HEK293 (cell line): Measurements from ENCODE around the gene HOXB9.

Source experiments
- CTCF ChIA-PET: fragments of 350-600 bp; formaldehyde crosslinking; extraction: SDS; loops from one replicate; lab custom pipeline; 2021; ENCODE audit warnings: antibody characterized with exemption; lab: Yijun Ruan, JAX
- POLR2A ChIA-PET: fragments of 300-600 bp; formaldehyde crosslinking; extraction: SDS; loops from one replicate; lab custom pipeline; 2020; ENCODE audit warnings: antibody characterized with exemption, inconsistent platforms; lab: Yijun Ruan, JAX
- H3K27ac ChIP-seq: fragments of 200-500 bp; sonication (Bioruptor generic); 2 replicates; pipeline ENCODE4 v1.5.1; 2014; ENCODE audit warnings: low read depth, low read length, control low read depth, inconsistent platforms; ENCODE audit errors: extremely low read depth
- H3K36me3 ChIP-seq, 2 experiments: fragments of 200-500 bp in 1 of 2; sonication (Bioruptor generic) in 1 of 2; 1 replicate in 1 of 2; 2 replicates in 1 of 2; pipeline ENCODE4 v1.5.1; 2014 to 2017; ENCODE audit warnings: inconsistent platforms in 2 of 2, low read length in 2 of 2; ENCODE audit not compliant: control insufficient read depth in 2 of 2, insufficient read depth in 1 of 2
- H3K4me1 ChIP-seq: fragments of 200-500 bp; sonication (Bioruptor generic); 2 replicates; pipeline ENCODE4 v1.5.1; 2014; ENCODE audit warnings: mild to moderate bottlenecking, low read length, inconsistent platforms; ENCODE audit not compliant: control insufficient read depth, insufficient read depth
- H3K4me3 ChIP-seq: 2 replicates; pipeline ENCODE4 v1.5.1; 2011; ENCODE audit warnings: low read depth, mild to moderate bottlenecking, control low read depth, low read length, moderate library complexity
- H3K9me3 ChIP-seq: fragments of 200-500 bp; sonication (Bioruptor generic); 2 replicates; pipeline ENCODE4 v1.5.1; 2014; ENCODE audit warnings: low read depth, low read length, inconsistent platforms; ENCODE audit not compliant: control insufficient read depth, insufficient read depth
- KLF1 ChIP-seq: fragments of 450-650 bp; formaldehyde crosslinking; IDR thresholded peaks from 2 replicates; pipeline ENCODE4 v1.5.1; 2016; ENCODE audit warnings: missing biosample characterization, missing genetic modification characterization
- KLF10 ChIP-seq: fragments of 450-650 bp; IDR thresholded peaks from 2 replicates; pipeline ENCODE4 v1.5.1; 2018; ENCODE audit warnings: missing biosample characterization, mild to moderate bottlenecking, missing genetic modification characterization
- KLF7 ChIP-seq: fragments of 450-650 bp; formaldehyde crosslinking; IDR thresholded peaks from 2 replicates; pipeline ENCODE4 v1.5.1; 2016; ENCODE audit warnings: missing biosample characterization, missing genetic modification characterization, borderline replicate concordance
- KLF9 ChIP-seq: fragments of 450-650 bp; formaldehyde crosslinking; IDR thresholded peaks from 2 replicates; pipeline ENCODE4 v1.5.1; 2016; ENCODE audit warnings: missing biosample characterization, missing genetic modification characterization, low read depth
- MYNN ChIP-seq: fragments of 450-650 bp; formaldehyde crosslinking; IDR thresholded peaks from 2 replicates; pipeline ENCODE4 v1.5.1; 2016; ENCODE audit warnings: missing biosample characterization, missing genetic modification characterization, borderline replicate concordance
- OSR2 ChIP-seq: fragments of 450-650 bp; formaldehyde crosslinking; IDR thresholded peaks from 2 replicates; pipeline ENCODE4 v1.5.1; 2016; ENCODE audit warnings: missing biosample characterization, missing genetic modification characterization
- YY1 ChIP-seq: fragments of 450-650 bp; formaldehyde crosslinking; IDR thresholded peaks from 2 replicates; pipeline ENCODE4 v1.5.1; 2018; ENCODE audit warnings: missing biosample characterization, missing genetic modification characterization
- ZBTB17 ChIP-seq: fragments of 450-650 bp; formaldehyde crosslinking; IDR thresholded peaks from 2 replicates; pipeline ENCODE4 v1.5.1; 2016; ENCODE audit warnings: missing biosample characterization, missing genetic modification characterization
- ZBTB20 ChIP-seq: fragments of 450-650 bp; formaldehyde crosslinking; IDR thresholded peaks from 2 replicates; pipeline ENCODE4 v1.5.1; 2016; ENCODE audit warnings: missing biosample characterization, missing genetic modification characterization
- ZBTB7A ChIP-seq: fragments of 450-650 bp; formaldehyde crosslinking; IDR thresholded peaks from 2 replicates; pipeline ENCODE4 v1.5.1; 2016; ENCODE audit warnings: low read depth, missing biosample characterization, missing genetic modification characterization
- ZNF10 ChIP-seq: fragments of 450-650 bp; formaldehyde crosslinking; IDR thresholded peaks from 2 replicates; pipeline ENCODE4 v1.5.1; 2017; ENCODE audit warnings: missing biosample characterization, missing genetic modification characterization
- ZNF2 ChIP-seq: fragments of 450-650 bp; formaldehyde crosslinking; IDR thresholded peaks from 2 replicates; pipeline ENCODE4 v1.5.1; 2016; ENCODE audit warnings: missing biosample characterization, missing genetic modification characterization
- ZNF335 ChIP-seq: fragments of 450-650 bp; formaldehyde crosslinking; conservative IDR thresholded peaks from 2 replicates; pipeline ENCODE4 v1.5.1; 2016; ENCODE audit warnings: missing biosample characterization, missing genetic modification characterization
- ZNF404 ChIP-seq: fragments of 450-650 bp; formaldehyde crosslinking; IDR thresholded peaks from 2 replicates; pipeline ENCODE4 v1.5.1; 2017; ENCODE audit warnings: missing biosample characterization, missing genetic modification characterization
- ZNF621 ChIP-seq: fragments of 450-650 bp; formaldehyde crosslinking; IDR thresholded peaks from 2 replicates; pipeline ENCODE4 v1.5.1; 2017; ENCODE audit warnings: missing biosample characterization, missing genetic modification characterization
- ZNF660 ChIP-seq: fragments of 450-650 bp; IDR thresholded peaks from 2 replicates; pipeline ENCODE4 v1.5.1; 2018; ENCODE audit warnings: missing biosample characterization, mild to moderate bottlenecking, missing genetic modification characterization
- ZNF677 ChIP-seq: fragments of 450-650 bp; IDR thresholded peaks from 2 replicates; pipeline ENCODE4 v1.5.0; 2018; ENCODE audit warnings: missing biosample characterization, mild to moderate bottlenecking, missing genetic modification characterization, moderate library complexity
- ZNF701 ChIP-seq: fragments of 450-650 bp; formaldehyde crosslinking; IDR thresholded peaks from 2 replicates; pipeline ENCODE4 v1.5.1; 2016; ENCODE audit warnings: missing biosample characterization, missing genetic modification characterization
- ZNF830 ChIP-seq: fragments of 450-650 bp; IDR thresholded peaks from 2 replicates; pipeline ENCODE4 v1.5.0; 2018; ENCODE audit warnings: missing biosample characterization, missing genetic modification characterization, low read depth, mild to moderate bottlenecking, moderate library complexity
- ZXDB ChIP-seq: fragments of 450-650 bp; formaldehyde crosslinking; IDR thresholded peaks from 2 replicates; pipeline ENCODE4 v1.5.1; 2016; ENCODE audit warnings: missing biosample characterization, missing genetic modification characterization
- TF ChIP-seq, protein P1 (sequence below): fragments of 450-650 bp; formaldehyde crosslinking; IDR thresholded peaks from 2 replicates; pipeline ENCODE4 v1.5.1; 2016; ENCODE audit warnings: missing biosample characterization, missing genetic modification characterization
- TF ChIP-seq, protein P2 (sequence below): fragments of 450-650 bp; formaldehyde crosslinking; conservative IDR thresholded peaks from 2 replicates; pipeline ENCODE4 v1.5.1; 2016; ENCODE audit warnings: low read depth, missing biosample characterization, missing genetic modification characterization
- TF ChIP-seq, protein P3 (sequence below): fragments of 450-650 bp; formaldehyde crosslinking; IDR thresholded peaks from 2 replicates; pipeline ENCODE4 v1.5.1; 2017; ENCODE audit warnings: missing biosample characterization, missing genetic modification characterization
- TF ChIP-seq, protein P4 (sequence below): fragments of 450-650 bp; formaldehyde crosslinking; IDR thresholded peaks from 2 replicates; pipeline ENCODE4 v1.5.1; 2017; ENCODE audit warnings: missing biosample characterization, missing genetic modification characterization

Gene HOXB9

DNA sequence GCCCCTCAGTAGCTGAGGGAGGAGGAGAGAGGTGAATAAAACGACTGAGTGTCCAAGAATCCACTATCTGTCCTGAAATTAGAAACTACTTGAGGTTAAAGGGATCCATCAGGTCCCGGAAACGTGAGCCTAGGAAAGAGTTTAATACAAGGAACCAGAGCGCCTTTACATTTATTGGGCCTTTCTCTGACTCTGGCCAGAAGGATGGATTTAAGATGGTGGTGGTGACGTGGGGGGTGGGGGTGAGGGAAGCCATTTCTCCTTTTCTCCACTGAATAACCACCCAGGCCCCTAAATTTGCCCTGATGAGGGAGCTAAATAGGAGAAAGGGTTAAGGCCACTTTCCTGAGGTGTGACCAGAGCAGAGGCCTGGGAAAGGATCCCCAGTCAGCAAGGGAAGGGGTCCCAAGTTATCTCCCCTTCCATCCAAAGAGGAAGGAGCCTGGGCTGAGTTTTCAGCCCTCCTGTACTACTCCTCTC lies 1.0 kb upstream of the HOXB9 start:
- peak overlapping the region; percentile 100 for H3K27ac ChIP-seq
- POLR2A ChIA-PET = interaction anchor here (0.6 to 4.5 kb wide), 5 partner anchors 9 to 369 kb away, joined by 3 to 38 read pairs (median 6); no protein-coding TSS in a partner anchor

DNA sequence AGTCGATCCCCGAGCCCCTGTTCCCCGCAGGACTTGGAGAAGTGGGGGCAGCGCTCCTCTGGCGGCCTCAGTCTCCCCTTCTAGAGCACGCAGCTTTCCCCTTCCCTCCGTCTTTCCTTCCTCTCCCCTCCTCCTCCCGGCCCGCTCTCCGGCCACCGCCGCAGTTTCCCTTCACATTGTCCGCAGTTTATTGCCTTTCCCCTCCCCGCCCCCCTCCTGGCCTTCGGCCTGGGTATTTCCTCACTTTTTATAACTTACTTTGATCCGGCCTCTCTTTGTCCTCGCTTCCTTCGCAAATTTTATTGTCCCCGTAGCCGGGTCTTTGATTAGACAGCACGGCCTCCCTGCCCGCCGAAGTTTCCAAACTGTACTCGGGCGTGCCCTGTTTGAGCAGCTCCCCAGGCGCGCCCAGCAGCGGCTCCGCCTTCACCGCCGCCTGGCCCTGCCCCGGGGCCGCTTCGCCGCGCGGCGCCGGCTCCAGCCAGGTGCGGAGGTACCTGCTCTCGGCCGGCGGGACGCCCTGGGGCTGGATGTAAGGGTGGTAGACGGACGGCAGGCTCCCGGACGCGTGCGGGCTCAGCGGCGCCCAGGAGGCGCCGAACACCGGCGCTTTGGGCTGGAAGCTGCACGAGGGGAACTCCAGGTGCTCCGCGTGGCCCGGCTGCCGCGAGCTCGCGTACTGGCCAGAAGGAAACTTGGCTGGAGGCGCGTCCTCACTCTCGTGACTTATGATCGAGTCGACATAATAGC lies 488 bp downstream of the HOXB9 start:
- H3K27ac ChIP-seq = peak overlapping the region; percentile 100
- H3K4me3 ChIP-seq = peak overlapping the region; percentile 78
- H3K4me1 ChIP-seq = peaks cover 21% of the 10 kb centered on the region
- ChIA-PET POLR2A (interaction anchor here (0.6 to 4.5 kb wide), 16 partner anchors 11 to 578 kb away, joined by 3 to 38 read pairs (median 4); partner anchors contain the start of genes NFE2L1 and SNX11), CTCF (interaction anchor here (0.5 to 5.0 kb wide), 11 partner anchors 11 to 599 kb away, joined by 3 to 37 read pairs (median 4); no protein-coding TSS in a partner anchor)
- peaks cover 0 to 35% of the 10 kb centered on the region in 2 experiments; a peak in 1 of 3 replicates for H3K36me3 ChIP-seq
- H3K9me3 ChIP-seq = no peaks in the 10 kb centered on the region
- TF ChIP-seq OSR2 (tag by site-specific recombination) (no peak), YY1 (tag by site-specific recombination) (peak; percentile 46; the same call in 1 of the 2 replicates), ZXDB (tag by site-specific recombination) (no peak), KLF1 (tag by site-specific recombination) (no peak; the same call in 1 of the 2 replicates), ZNF2 (tag by site-specific recombination) (no peak), ZNF404 (no peak), MYNN (tag by site-specific recombination) (no peak), ZBTB7A (tag by site-specific recombination) (peak; percentile 27; the same call in 1 of the 2 replicates), ZBTB20 (no peak), ZNF830 (no peak), ZNF701 (tag by site-specific recombination) (no peak), ZBTB17 (tag by site-specific recombination) (peak; percentile 87), ZNF677 (0 out of 2 replicates have a peak, but pooled peaks have one; percentile 17), ZNF660 (tag by site-specific recombination) (peak; percentile 39), KLF9 (tag by site-specific recombination) (peak; percentile 68), ZNF335 (tag by site-specific recombination) (peak; percentile 52), KLF10 (tag by site-specific recombination) (peak; percentile 26; the same call in 1 of the 2 replicates), ZNF10 (no peak), KLF7 (tag by site-specific recombination) (peak; percentile 54; the same call in 1 of the 2 replicates)
- TF ChIP-seq, protein P1, sequence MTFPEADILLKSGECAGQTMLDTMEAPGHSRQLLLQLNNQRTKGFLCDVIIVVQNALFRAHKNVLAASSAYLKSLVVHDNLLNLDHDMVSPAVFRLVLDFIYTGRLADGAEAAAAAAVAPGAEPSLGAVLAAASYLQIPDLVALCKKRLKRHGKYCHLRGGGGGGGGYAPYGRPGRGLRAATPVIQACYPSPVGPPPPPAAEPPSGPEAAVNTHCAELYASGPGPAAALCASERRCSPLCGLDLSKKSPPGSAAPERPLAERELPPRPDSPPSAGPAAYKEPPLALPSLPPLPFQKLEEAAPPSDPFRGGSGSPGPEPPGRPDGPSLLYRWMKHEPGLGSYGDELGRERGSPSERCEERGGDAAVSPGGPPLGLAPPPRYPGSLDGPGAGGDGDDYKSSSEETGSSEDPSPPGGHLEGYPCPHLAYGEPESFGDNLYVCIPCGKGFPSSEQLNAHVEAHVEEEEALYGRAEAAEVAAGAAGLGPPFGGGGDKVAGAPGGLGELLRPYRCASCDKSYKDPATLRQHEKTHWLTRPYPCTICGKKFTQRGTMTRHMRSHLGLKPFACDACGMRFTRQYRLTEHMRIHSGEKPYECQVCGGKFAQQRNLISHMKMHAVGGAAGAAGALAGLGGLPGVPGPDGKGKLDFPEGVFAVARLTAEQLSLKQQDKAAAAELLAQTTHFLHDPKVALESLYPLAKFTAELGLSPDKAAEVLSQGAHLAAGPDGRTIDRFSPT (tag by site-specific recombination) = no peak
- TF ChIP-seq, protein P2, sequence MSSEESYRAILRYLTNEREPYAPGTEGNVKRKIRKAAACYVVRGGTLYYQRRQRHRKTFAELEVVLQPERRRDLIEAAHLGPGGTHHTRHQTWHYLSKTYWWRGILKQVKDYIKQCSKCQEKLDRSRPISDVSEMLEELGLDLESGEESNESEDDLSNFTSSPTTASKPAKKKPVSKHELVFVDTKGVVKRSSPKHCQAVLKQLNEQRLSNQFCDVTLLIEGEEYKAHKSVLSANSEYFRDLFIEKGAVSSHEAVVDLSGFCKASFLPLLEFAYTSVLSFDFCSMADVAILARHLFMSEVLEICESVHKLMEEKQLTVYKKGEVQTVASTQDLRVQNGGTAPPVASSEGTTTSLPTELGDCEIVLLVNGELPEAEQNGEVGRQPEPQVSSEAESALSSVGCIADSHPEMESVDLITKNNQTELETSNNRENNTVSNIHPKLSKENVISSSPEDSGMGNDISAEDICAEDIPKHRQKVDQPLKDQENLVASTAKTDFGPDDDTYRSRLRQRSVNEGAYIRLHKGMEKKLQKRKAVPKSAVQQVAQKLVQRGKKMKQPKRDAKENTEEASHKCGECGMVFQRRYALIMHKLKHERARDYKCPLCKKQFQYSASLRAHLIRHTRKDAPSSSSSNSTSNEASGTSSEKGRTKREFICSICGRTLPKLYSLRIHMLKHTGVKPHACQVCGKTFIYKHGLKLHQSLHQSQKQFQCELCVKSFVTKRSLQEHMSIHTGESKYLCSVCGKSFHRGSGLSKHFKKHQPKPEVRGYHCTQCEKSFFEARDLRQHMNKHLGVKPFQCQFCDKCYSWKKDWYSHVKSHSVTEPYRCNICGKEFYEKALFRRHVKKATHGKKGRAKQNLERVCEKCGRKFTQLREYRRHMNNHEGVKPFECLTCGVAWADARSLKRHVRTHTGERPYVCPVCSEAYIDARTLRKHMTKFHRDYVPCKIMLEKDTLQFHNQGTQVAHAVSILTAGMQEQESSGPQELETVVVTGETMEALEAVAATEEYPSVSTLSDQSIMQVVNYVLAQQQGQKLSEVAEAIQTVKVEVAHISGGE (tag by site-specific recombination) = peak; percentile 17
- TF ChIP-seq, protein P3, sequence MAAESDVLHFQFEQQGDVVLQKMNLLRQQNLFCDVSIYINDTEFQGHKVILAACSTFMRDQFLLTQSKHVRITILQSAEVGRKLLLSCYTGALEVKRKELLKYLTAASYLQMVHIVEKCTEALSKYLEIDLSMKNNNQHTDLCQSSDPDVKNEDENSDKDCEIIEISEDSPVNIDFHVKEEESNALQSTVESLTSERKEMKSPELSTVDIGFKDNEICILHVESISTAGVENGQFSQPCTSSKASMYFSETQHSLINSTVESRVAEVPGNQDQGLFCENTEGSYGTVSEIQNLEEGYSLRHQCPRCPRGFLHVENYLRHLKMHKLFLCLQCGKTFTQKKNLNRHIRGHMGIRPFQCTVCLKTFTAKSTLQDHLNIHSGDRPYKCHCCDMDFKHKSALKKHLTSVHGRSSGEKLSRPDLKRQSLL (tag by site-specific recombination) = no peak
- TF ChIP-seq, protein P4, sequence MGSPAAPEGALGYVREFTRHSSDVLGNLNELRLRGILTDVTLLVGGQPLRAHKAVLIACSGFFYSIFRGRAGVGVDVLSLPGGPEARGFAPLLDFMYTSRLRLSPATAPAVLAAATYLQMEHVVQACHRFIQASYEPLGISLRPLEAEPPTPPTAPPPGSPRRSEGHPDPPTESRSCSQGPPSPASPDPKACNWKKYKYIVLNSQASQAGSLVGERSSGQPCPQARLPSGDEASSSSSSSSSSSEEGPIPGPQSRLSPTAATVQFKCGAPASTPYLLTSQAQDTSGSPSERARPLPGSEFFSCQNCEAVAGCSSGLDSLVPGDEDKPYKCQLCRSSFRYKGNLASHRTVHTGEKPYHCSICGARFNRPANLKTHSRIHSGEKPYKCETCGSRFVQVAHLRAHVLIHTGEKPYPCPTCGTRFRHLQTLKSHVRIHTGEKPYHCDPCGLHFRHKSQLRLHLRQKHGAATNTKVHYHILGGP (tag by site-specific recombination) = no peak

More for the DNA sequence above, 1.0 kb upstream of the HOXB9 start:
- TF ChIP-seq ZBTB17 (tag by site-specific recombination) (peak; percentile 64), ZNF621 (tag by site-specific recombination) (no peak), ZNF830 (no peak)
- peak overlapping the region; percentile 78 for H3K4me3 ChIP-seq
- H3K36me3 ChIP-seq = peaks cover 0 to 33% of the 10 kb centered on the region in 2 experiments; a peak in 1 of 3 replicates
- CTCF ChIA-PET = interaction anchor here (0.5 to 5.0 kb wide), 4 partner anchors 9 to 413 kb away, joined by 4 to 37 read pairs (median 4); no protein-coding TSS in a partner anchor
- H3K4me1 ChIP-seq = peaks cover 12% of the 10 kb centered on the region
- no peaks in the 10 kb centered on the region for H3K9me3 ChIP-seq
